ENCODE results near the gene ATOX1. TPM values are rescaled to one million over a fixed set of nuclear protein-coding genes. Genes with fewer than 3 reads are reported as not detected.

ATOX1 gene
- total RNA-seq, 1 donor from 2014 or later = 26.9 TPM

DNA sequence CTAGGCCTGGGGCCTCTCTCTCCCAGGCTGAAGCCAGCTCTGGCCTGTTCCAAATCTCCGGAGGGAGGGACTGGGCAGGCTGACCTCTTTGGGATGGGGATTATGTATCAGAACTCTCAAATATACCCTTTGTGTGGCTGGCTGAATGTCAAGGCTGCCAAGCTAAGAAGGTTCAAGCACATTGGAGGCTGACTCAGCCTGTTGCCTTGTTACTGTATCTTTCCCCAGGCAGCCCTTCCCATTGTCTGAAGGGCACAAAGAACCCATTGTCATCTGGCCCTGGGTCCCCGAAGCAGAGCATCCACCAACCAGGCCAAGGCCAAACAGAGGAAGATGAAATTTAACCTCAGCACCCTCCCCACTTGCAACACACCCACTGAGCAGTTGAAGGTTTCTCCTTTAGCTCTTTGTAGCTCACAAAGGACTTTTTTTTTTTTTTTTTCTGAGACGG is 64.4 kb downstream of the ATOX1 start:
- H3K27me3 ChIP-seq (ENCODE audit: control insufficient read depth, insufficient read depth, low read length) = no peaks in the 10 kb centered on the region
- no peak for FAIRE-seq
- H3K36me3 ChIP-seq (ENCODE audit: control insufficient read depth, insufficient read depth, low read length) = no peaks in the 10 kb centered on the region
- no peak for DNase-seq (ENCODE audit: low read depth)
- TF ChIP-seq, protein P1, sequence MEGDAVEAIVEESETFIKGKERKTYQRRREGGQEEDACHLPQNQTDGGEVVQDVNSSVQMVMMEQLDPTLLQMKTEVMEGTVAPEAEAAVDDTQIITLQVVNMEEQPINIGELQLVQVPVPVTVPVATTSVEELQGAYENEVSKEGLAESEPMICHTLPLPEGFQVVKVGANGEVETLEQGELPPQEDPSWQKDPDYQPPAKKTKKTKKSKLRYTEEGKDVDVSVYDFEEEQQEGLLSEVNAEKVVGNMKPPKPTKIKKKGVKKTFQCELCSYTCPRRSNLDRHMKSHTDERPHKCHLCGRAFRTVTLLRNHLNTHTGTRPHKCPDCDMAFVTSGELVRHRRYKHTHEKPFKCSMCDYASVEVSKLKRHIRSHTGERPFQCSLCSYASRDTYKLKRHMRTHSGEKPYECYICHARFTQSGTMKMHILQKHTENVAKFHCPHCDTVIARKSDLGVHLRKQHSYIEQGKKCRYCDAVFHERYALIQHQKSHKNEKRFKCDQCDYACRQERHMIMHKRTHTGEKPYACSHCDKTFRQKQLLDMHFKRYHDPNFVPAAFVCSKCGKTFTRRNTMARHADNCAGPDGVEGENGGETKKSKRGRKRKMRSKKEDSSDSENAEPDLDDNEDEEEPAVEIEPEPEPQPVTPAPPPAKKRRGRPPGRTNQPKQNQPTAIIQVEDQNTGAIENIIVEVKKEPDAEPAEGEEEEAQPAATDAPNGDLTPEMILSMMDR (IDR thresholded peaks at IDR 0.05; ENCODE audit: insufficient read depth, low read length, severe bottlenecking) = no peak
- H3K4me3 ChIP-seq (ENCODE audit: low read depth, low read length) = no peak overlapping the region

Other genes starting within 250 kb of the ATOX1 start
- gene FAT2, start 167.3 kb downstream of the ATOX1 start, total RNA-seq = 34.2 and 62.6 TPM in 2 replicates
- 10.5 and 22.6 TPM in 2 replicates for gene SPARC, start 71.7 kb downstream of the ATOX1 start, total RNA-seq
- gene G3BP1, start 13.3 kb upstream of the ATOX1 start, total RNA-seq = 178 and 242 TPM in 2 replicates
- gene GLRA1, start 166.2 kb upstream of the ATOX1 start, total RNA-seq = not detected in 2 replicates

Data from bronchial epithelial cell (primary cell).